SKM-1 (cell line): ENCODE measurements around the gene MICB.
"Not testable (repeated sequence)": the region's sequence is repeated elsewhere in the genome, so short reads cannot be mapped to it uniquely, and the experiment has no call there.

Source experiments
- DNase-seq: peaks from one replicate; lab custom pipeline; 2025; ENCODE audit not compliant: unreplicated experiment; lab: John Stamatoyannopoulos, UW

Gene MICB

GRCh38 chr6:31498748-31499147 is 803 bp downstream of the MICB start:
- DNase-seq: no peak

- DNase-seq: not testable (repeated sequence)
Observed at GRCh38 chr6:31499648-31500047, 1.7 kb downstream of the MICB start.

- no peak for DNase-seq
Observed at GRCh38 chr6:31502586-31502985, 4.6 kb downstream of the MICB start.

- not testable (repeated sequence) for DNase-seq
Observed at GRCh38 chr6:31509036-31509435, 11.1 kb downstream of the MICB start.

DNA sequence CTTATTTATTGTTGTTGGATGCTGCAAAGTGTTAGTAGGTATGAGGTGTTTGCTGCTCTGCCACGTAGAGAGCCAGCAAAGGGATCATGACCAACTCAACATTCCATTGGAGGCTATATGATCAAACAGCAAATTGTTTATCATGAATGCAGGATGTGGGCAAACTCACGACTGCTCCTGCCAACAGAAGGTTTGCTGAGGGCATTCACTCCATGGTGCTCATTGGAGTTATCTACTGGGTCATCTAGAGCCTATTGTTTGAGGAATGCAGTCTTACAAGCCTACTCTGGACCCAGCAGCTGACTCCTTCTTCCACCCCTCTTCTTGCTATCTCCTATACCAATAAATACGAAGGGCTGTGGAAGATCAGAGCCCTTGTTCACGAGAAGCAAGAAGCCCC is 12.1 kb downstream of the MICB start:
- no peak for DNase-seq

GRCh38 chr6:31513456-31514165 is 15.7 kb downstream of the MICB start:
- DNase-seq: no peak

- no peak for DNase-seq
Observed at GRCh38 chr6:31521835-31522234, 23.9 kb downstream of the MICB start.

DNA sequence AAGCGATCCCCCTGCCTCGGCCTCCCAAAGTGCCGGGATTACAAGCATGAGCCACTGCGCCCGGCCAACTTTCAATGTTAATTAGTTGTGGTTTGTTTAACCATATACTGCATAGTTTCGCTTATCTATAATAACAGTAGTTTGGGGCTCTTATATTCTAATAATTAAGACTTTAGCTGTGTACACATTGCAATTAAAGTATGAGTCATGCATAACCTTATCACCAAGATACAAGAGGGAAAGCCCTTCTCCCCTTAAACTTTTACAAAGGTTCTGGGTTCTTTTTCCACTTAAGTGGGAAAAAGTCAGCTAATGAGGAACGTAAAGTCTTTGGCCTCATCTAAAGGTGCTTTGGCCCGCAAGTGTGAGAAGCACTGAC is 27.6 kb downstream of the MICB start:
- no peak for DNase-seq

GRCh38 chr6:31525932-31526591 is 28.1 kb downstream of the MICB start:
- DNase-seq: no peak

- DNase-seq: no peak
Observed at GRCh38 chr6:31528307-31528777, 30.4 kb downstream of the MICB start.

- DNase-seq: no peak
Observed at GRCh38 chr6:31528821-31529328, 30.9 kb downstream of the MICB start, which contains the start of gene MCCD1. TSS of gene MCCD1 (plus strand) at chr6:31528962. CDS start at chr6:31529015, 53 bp downstream.

GRCh38 chr6:31529329-31530150 is 31.6 kb downstream of the MICB start:
- DNase-seq: no peak

DNA sequence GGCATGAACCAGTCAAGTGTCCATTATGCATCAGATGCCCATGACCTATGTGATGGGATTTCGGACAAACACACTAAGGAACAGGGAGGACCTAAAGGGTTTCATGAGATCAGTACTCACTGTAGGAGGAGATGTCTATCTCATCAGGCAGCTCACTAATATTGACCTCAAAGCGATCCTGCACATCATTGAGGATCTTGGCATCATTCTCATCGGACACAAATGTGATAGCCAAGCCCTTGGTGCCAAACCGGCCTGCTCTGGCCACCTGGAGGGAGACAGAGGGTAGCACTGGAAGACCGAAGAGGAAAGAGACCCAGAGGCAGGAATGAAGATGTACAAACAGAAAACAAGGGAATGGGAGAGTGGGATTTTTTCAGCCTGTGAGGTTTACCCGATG is 32.7 kb downstream of the MICB start:
- no peak for DNase-seq

DNA sequence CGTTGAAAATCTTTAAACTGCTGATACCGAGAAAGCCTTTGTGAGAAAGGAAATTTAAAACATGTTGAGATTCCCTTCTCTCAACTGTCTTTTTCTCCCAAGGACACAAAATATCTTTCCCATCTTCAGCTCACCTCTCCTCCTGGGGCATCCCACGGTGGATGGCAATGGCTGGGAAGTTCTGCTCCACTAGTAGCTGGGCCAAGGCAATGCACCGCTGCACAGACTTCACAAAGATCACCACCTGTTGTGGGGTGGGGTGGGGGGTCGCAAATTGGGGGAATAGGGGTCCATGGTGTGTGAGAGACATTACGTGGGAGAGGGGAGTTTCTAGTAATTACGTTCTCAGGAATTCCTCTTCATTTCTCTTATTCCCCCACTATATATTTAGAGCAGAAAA is 33.2 kb downstream of the MICB start:
- no peak for DNase-seq

GRCh38 chr6:31531771-31532643 is 34.1 kb downstream of the MICB start:
- no peak for DNase-seq

- DNase-seq: no peak
Observed at GRCh38 chr6:31532644-31533454, 34.9 kb downstream of the MICB start.

GRCh38 chr6:31533455-31533841 is 35.5 kb downstream of the MICB start:
- DNase-seq: no peak

GRCh38 chr6:31534011-31534410 is 36.1 kb downstream of the MICB start:
- no peak for DNase-seq

GRCh38 chr6:31534521-31535040 is 36.6 kb downstream of the MICB start:
- DNase-seq: no peak
